ENCODE data around the gene TASOR2.

- TF ChIP-seq POLR2A (IDR thresholded peaks at IDR 0.05; ENCODE audit: low read length) (no peak), GATA1 (IDR thresholded peaks at IDR 0.05; ENCODE audit: low read depth, low read length) (no peak)
Measured at GRCh38 chr10:5668429-5668828, 16.2 kb upstream of the TASOR2 start.

Data from erythroblast (primary cell).